ENCODE measurements around the gene TTF2.

- TF ChIP-seq CTCF (IDR thresholded peaks at IDR 0.05), result no peak
- no peak for TF ChIP-seq POLR2A (IDR thresholded peaks at IDR 0.05)
These were observed 47.2 kb downstream of the TTF2 start for GRCh38 chr1:117107364-117107763.
